NCI-H2227 (cell line): ENCODE results near the gene MRPS24.

Source experiments
- DNase-seq: peaks from one replicate; lab custom pipeline; 2025; ENCODE audit not compliant: unreplicated experiment; lab: John Stamatoyannopoulos, UW

MRPS24 gene

GRCh38 chr7:43877968-43878864, 8.9 kb upstream of the MRPS24 start:
- DNase-seq = no peak

DNA sequence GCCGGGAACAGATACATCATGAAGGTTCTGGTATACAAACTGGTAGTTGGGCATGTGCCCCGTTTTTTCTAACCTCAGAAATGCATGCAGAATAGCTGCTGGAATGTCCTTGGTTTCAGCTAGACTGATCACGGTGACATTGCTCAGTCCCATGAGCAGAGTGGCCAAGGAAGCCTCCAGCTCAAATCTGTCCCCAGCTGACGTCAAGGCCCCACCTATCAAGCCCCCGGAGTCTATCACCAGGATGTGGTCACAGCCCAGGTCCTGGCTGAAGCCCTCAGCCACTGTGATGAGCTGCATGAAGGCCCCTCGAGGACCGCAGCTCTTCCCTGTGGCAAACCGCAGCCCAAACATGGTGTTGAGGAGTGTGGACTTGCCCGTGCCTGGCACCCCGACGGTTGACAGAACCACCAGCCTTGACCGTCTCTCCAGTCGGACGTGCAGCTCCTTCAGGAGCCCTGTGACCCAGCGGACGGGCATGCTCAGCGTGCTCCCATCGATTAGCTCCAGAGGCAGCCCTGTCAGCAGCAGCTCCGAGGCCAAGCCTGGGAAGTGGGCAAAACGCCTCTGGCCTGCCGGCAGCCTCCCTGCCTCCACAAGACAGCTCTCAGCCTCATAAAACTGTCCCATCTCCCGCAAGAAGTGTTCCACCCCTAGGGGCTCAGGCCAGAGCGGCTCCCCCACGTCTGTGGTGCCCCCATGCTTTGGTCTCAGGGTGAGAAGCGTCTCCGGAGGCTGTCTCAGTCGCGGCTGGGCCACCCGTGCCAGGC, 7.8 kb upstream of the MRPS24 start:
- DNase-seq = no peak

DNA sequence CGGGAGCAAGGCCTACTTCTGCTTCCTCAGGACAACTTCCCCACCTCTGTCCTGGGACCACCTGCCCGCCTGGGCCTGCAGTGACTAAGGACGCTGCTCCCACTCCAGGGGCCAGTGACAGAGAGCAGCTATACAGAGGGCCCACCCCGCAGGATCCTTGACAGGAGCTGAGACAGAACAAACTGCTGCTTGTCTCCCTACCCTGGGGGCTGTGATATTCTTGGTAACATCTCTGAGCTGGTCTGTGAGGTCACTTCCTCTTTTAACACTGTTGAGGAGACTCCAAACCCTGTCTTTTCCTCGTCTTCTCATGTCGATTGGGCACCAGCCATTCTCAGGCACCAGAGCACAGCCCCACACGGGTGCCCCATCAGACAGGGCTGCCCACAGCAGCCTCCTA, 6.9 kb upstream of the MRPS24 start:
- no peak for DNase-seq

- no peak for DNase-seq
These were observed 4.0 kb upstream of the MRPS24 start for GRCh38 chr7:43873300-43873699.

- DNase-seq = peak; percentile 22
These were observed 3.2 kb upstream of the MRPS24 start for GRCh38 chr7:43872406-43873110.

DNA sequence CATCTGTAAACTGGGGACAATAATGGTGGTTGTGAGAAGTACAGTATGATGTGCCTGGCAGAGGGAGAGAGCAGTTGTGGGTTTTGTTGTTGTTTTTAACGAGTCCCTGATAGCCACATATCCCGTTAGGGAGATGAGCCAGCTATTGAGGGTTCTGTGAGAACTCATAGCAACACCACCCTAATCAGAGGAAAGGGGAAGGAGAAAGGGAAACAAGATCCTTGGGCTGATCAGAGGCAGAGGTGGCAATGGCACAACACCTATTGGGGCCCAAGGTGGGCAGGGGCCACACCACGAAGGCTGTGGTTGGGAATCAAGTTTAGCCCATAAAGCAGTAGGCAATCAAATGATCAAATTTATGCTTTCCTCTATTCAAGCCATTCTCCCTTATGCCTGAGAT, 1.7 kb upstream of the MRPS24 start:
- DNase-seq = no peak

- DNase-seq = no peak
These were observed 999 bp upstream of the MRPS24 start for GRCh38 chr7:43870316-43870715.

DNA sequence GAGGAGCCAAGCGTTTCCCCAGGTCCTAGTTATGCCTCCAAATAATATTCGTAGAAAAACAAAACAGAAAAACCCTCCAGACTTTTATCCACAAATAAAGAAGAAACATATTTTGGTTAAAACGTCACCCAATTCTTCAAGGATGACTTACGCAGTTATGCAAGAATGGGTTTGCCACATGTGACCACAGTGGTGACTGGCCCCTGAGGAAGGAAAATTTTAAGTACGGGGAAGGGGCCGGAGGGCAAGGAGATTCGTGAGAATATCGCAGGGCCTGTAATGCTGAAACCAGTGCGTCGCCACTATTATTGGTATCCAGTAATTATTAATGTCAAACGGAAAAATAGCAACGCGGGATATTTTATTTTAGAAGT, 537 bp upstream of the MRPS24 start:
- peak; percentile 40 for DNase-seq

DNA sequence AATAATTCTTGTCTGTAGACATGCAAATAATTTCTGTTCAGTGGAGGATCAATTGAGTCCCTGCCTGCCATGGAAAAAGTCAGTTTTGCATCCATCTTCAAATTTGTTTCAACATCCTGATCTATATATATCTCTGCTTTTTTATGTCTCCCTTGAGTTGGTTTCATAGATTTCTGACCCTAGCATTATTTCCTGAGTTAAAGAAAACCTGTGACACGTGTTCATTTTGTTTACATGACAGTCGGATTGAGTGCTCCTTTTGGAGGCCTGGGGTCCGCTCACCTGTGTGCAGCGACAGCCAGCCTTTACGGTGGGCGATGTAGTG, 674 bp downstream of the MRPS24 start:
- DNase-seq = no peak

DNA sequence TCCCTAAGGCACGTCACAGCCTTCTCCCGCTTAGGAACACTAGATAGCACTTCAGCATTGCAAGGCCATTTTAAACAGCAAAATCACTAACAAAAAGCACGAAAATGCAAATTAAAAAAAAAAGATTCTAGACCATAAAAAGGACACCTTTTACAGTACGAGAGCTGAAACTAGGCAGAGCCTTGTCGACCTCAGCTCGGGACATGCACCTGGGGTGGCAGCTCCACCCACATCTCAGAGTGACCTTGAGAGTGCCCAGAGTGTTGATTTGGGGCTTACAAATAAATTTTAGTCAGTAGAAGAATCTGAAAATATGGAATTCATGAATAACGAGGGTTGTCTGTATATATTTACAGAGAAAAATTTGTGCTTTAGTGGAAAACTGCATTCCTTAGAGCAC, 1.1 kb downstream of the MRPS24 start:
- no peak for DNase-seq

GRCh38 chr7:43865277-43865676, 4.0 kb downstream of the MRPS24 start:
- DNase-seq = no peak

GRCh38 chr7:43864126-43864525, 5.2 kb downstream of the MRPS24 start:
- DNase-seq = no peak

GRCh38 chr7:43856996-43857395, 12.3 kb downstream of the MRPS24 start:
- no peak for DNase-seq

- DNase-seq = no peak
These were observed 13.0 kb downstream of the MRPS24 start for GRCh38 chr7:43856316-43856715.

DNA sequence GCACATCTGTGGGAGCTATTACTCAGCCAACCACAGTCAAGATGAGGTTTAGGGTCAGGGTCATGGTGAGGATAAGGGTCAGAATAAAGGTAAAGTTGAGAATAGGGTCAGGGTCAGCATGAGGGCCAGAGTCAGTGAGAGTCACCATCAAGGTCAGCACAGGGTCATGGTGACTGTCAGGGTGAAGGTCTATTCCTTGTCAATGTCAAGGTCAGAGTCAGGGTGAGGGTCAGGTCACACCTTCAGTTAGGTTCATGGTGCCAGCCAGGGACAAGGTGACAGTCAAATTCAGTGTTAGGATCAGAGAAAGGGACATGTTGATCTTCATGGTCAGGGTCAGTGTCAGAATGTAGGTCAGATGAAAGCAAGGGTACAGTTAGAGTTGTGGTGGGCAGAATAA, 14.1 kb downstream of the MRPS24 start:
- no peak for DNase-seq

- no peak for DNase-seq
These were observed 17.5 kb downstream of the MRPS24 start for GRCh38 chr7:43851805-43852204.

DNA sequence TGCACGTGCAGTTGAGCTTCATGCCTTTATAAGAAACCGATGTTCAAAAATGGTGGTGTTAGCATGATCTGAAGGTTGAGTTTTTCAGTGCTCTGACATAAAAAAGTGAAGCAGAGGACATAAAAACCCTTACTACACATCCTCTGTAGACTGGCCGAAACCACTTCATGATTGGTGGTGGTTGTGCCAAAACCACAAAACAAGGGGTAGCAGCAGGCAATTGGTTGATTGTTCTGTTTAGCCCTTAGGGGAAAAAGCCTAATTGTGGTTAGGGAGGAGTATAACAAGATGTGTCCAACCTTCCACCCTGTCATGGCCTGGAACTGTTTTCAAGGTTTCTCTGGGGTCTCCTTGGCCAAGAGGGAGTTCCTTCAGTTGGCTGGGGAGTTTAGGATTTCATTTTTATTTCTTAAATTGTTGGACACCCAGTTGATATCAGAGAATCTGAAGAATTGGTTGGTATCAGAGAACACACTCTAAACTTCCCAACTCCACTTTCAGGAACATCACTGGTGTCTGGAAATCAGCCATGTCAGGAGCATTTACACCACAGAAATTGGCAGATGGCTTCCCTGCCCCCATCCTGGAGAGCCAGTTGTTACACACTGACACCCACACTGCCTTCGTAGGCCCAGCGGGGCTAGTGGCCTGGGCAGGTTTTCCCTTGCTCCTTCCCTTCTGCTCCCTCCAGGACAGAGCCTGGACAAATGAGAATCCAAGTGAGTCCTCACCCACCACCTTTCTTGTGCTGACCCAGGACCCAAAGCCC, 18.8 kb downstream of the MRPS24 start:
- DNase-seq = no peak

GRCh38 chr7:43849047-43849446, 20.3 kb downstream of the MRPS24 start:
- no peak for DNase-seq

DNA sequence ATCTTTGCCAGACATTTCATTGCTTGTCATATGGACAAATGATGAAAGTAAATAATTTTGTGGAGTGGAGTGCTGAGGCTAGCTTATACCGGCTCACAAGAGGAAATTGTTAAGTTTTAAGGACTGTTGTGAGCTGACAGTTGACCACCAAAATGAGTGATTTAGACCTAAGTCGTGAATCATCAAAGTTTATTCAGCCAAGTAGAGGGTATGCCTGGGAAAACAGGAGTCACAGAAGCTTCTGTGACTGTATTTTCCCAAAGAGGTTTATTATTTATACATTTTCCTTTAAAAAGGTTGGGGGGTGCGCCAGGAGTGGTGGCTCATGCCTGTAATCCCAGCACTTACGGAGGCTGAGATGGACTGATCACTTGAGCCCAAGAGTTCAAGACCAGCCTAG, 21.8 kb downstream of the MRPS24 start:
- no peak for DNase-seq

- DNase-seq = no peak
These were observed 24.7 kb downstream of the MRPS24 start for GRCh38 chr7:43844662-43845061.

DNA sequence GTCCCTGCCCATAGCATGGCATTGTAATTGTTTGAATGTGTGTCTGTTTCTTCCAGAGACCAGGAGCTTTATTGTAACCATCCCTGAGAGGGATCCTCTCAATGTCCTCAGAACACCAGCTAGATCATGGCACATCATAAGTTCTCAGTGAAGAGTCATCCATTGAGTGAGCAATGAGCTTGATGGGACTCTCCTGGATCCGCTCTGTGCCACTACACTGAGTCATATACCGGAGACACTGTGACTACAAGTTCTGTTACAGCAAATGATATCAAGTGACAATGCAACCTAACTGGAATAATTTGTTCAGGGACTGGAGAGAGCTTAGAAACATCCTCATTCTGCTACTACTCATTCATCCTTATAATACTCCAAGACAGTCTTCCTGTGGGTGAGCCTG, 25.1 kb downstream of the MRPS24 start:
- DNase-seq = no peak
